GM18498 (cell line): Measurements from ENCODE around the gene SF3A1.
A peak's percentile ranks its signal among the peaks of the same experiment; 100 is the strongest.

ENCODE experiments used
- ATAC-seq: cut with Tn5 transposase; IDR thresholded peaks from one replicate; pipeline ENCODE4 v1.9.1; 2021; ENCODE audit warnings: mild to moderate bottlenecking, moderate library complexity; ENCODE audit not compliant: unreplicated experiment

Gene SF3A1

DNA sequence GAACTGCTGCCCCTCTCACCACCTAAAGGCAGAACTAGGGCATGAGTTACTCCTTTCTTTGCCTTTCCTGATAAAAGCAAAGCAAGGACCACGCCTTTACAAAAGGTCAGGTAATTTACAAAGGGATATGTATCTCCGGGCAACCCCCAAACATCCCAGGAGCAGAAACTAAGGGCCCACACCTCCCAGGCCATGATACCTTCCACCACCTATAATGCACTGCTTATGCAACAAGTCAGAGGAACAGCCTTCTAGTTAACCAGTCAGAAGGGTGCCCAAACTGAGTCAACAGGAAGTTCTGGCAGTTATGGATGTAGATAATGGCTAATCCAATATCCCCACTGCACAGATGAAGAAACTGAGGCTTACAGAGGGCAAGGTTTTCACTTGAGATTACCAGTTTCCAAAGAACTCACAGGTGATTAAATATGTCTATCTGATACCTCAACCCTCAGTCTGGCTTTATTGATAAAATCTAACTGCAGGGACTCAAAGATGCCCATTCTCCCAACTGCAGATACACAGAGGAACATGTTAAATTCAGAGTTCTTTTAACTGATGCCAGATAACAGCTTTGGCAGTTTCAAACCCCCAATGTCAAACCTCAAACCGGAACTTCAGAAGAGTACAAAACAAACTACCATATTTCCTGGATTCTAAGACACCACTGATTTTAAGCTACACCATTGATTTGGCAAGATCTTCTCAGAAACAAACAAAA lies 50.6 kb downstream of the SF3A1 start:
- no peak for ATAC-seq

DNA sequence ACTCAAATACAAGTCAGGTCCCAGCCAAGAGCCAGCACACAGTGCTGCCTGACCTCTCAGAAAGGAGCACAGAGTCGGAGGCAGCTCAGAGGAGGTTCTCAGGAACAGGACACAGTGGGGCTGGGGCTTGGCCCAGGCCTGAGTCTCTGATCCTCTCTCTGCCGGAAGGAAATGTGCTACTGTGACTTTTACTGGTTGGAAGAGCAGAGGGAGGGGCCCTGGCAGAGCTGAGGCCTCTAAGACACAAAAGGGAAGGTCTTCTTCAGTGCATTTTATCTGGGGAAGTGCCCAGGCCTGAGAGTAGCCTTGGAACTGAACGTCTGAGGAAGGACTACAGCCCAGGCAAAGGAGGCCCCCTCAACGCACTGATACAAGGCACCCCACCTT lies 51.2 kb downstream of the SF3A1 start:
- peak; percentile 39 for ATAC-seq

DNA sequence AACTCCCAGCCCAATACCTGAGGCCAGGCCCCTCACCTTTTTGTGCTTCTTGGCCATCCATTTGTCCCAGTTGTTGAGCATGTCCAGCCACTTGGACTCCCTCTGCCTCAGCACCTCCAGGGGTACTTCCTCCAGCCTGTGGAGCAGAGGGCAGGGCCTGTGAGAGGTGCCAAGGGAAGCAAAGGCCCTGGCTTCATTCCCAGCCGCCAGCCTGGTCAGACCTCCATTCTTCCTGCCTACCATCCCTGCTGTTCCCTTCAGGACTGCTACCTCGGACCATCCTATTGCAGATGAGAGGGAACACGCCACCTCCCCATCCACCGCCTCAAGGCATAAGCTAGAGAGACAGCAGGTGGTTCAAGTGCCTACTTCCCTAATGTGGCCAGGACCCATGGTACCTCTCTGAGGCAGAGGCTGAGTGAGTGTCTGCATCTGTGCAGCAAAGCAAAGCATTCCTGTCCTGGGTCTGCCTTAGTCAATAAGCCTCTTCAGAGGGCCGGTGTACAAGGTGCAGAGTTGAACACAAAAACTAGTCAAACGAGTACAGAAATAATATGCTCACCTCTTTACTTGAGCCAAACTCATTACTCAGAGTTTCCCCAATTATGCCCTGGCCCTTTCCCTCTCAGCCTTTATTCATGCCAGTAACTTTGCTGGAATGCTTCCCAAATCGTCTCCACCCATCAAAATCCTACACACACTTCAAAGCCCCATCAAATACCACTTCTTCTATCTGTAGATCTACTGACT lies 52.0 kb downstream of the SF3A1 start:
- no peak for ATAC-seq

DNA sequence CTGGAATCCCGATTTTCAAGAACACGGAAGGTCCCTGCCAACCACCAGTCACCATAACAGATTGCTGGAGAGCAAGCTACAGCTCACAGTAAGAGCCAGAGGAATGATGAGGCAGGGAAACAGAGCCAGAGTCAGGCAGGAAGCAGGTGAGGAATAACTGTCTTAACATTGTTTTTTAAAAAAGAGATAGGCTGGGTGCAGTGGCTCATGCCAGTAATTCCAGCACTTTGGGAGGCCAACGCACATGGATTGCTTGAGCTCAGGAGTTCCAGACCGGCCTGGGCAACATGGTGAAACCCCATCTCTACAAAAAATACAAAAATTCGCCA lies 53.9 kb downstream of the SF3A1 start:
- ATAC-seq = no peak

DNA sequence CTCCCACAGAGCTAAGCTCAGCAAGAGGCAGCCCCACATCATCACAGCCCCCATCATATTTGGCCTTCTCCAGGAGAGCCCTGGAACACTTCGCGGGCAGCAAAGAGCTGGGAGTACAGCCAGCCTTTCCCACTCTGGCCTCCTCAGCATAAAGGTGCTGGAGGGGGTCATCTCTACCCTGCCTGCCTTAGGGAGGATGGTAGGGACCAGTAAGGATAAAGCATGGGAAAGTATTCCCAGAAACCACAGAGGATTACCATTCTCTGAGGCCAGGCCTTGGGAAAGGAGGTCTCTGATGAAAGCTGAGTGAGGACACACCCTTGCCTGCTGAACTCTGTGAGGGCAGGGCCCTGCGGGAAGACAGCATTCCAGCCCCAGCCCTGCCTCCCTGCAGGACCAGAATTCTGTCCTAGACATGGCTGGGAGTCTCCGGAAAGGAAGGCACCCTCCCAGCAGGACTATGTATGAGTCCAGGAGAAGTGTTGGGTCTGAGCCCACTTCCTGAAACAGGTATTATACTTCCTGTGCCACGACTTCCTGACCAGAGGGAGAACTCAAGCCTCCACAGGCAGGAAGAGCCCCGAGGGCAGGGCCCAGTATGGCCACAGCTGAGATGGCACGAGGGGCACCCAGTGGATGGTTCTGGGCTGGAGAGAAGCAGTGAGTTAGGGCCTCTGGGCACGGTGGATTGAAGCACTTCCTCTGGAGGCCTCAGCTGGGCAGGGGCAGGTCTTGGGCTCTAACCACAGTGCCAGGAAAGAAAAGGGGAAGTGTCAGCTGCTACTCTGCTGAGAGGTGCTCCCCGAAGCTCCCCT lies 54.5 kb downstream of the SF3A1 start:
- no peak for ATAC-seq

DNA sequence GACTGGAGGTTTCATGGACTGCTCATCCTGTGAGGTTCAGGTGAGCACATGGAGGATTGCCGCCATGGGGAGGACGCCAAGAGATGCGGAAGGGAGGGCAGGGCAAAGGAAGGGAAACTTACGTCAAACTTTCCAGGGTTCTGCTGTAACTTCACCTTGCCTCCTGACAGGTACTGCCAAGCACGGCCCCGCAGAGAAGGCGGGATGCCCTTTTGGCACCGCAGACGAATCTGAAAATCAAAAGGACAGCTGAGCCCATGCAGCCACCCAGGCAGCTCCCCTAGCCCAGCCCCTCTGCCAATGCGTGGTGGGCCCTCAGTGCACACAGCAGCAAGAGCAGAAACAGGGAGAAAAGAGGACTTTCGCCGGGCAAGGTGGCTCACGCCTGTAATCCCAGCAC lies 57.4 kb downstream of the SF3A1 start:
- no peak for ATAC-seq

DNA sequence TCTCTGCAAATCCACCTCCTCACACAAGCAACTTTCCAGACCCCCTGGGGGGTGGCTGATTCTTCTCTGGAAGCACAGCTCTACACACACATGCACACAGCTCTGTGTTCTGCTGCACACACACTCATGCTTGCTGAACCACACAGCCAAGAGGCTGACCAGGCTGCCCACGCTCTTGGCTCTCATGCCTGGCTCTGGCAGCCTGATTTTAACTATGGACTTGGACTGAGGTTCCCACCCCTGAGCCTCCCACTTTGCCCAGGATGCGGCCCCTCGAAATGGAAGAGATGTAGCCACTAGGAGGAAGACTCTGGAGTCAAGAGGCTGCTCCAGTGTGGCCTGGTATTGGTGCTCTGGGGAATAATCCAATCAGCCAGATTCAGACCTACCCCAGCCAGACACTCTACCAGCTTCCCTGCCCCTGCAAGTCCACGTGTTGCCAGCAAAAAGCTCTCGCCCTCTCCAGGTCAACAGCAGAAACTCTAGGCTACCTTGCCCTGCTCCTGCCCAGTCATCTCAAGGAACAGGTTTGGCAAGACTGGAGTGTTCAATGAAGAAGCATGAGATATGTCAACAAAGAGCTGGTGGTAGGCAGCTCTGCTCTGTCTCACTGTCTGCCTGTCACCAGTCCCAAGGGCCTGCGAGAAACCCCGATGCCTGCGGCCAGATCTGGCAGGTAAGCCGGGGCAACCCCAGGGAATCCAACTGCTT lies 58.5 kb downstream of the SF3A1 start:
- no peak for ATAC-seq

DNA sequence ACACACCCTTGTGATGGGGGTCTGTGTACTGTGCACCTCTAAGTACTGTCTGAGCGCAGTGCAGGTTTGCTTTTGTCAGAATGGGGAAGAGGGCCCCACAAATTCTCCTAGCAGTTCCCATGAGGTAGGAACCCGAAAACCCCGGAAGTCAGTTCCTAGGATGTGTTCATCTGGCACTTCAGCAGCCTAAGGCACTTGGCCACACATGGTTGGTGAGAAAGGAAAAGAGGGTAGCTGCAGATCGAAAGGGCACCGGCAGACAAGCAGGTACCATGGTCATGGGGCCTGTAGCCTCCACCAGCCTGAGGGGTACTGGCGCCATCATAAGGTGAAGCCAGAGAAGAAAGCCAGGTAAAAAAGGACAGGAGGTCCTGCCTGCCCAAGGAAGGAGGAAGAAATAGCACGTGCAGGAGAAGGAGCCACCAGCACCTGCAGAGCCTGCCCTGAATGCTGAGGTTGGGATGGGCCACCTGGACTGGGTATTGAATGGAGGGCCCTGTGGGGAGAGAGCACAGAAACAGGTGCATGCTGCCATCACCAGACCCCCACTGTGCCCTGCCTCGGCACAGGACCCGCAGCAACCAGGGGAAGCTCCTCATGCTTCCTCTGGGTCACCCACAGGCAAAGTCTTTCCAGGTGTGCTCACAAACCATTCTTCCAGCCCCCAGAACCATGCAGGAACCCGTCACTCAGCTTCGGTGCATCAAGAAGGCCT lies 59.3 kb downstream of the SF3A1 start:
- ATAC-seq = no peak

DNA sequence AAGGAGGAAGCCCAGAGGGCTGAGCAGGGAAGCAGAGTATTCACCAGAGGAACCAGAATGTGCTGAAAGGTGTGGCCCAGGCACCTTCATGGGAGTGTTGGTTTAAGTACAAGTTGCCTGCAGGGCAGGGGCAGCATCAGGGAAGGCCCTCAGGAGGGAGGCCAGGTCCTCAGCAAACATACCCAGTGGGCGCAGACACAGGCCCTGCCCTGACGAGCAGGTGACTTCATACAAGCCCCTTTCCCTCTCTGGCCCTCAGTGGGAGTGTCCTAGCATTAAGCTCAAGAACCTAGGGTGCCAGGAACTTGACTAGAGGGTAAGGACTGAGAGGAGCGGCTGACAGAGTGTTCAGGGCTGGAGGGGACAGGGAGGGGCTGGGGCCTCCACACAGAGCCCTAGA lies 59.9 kb downstream of the SF3A1 start:
- ATAC-seq = no peak

DNA sequence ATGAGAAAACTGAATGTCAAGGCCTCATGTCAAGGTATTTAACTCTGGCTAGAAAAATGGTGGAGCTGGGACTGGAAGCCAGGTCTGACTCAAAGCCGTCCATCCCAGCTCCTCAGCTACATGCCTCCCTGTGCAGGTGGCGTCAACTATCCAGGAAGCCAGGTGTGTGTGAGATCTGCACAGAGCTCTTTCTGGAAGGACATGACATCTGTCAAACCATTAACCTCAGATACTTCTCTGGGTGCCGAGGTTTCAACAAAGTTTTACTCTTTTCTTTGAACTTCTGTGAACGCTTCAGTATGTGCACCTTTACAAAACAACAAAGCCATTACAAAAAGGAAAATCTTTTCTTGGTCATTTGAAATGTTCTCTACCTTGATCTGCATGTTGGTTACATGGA lies 60.4 kb downstream of the SF3A1 start:
- no peak for ATAC-seq

DNA sequence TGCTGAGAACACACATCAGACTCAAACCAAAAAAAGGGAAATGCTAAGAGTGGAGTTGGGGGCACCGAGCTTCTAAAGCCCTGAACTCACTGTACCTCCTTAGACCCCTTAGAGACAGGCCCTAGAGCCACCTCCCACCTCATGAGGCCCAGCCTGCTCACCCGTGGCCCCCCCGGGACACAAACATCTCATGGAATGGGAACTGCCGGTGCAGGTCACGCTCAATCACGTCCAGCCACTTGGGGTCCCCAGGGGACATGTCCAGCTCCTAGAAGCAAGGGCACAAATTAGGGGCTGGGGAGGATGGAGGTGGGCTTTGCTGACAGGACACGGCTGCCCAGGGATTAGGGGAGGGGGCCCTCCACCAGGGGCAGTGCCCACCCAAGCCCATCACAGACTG lies 61.1 kb downstream of the SF3A1 start:
- no peak for ATAC-seq

DNA sequence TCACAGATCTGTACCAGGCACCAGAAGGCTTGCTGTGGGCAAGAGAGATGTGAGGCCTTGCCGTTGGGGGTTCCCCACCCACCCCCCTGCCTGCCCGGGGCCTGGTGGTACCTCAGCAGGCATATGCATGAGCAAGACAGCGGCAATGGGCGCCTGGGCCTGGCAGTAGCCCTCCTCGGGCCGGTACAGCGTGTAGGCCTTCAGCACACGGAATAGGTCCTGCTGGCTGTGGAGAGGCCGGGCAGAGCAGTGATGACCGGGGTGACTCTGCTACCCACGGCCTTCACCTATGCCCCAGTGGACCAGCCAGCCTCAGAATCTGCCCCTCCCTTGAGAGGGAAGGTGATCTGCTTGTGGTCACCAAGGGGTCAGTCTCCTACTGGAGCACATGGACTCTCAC lies 61.9 kb downstream of the SF3A1 start:
- ATAC-seq = no peak

DNA sequence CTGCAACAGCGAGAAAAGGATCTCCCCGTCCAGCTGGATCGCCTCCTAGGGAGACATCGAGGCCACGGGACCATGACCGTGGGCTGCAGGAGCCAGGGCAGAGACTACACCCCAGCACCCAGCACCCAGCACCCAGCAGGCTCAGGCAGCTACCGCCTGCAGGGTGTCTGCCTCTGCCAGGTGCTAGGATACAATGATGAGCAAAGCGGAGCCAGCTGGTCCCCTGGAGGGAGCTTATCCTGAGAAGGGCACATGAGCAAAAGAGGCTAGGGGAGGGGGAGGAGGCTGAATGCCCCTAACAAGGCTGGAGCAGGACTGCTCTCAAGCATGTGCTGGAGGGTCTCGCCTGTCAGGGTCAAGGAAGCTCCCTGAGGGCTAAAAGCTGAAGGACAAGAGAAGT lies 62.6 kb downstream of the SF3A1 start:
- ATAC-seq = no peak

DNA sequence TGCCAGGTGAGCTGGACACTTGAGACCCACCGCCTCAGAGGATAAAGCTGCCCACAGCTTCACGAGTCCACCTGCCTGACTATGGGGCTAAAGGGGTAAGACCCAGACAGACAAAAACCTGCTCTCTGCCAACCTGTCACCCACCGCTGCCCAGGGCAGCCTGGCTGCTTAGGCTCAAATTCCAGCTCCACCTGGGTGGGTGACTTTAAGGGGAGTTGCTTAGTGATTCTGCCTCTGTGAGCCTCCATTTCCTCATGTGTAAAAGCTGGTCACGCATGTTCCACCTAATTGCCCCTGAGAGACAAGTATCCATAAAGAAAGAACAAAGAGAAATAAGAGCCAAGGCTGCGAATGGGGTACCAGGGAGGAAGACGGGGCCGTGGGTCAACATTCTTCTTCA lies 63.7 kb downstream of the SF3A1 start:
- no peak for ATAC-seq

DNA sequence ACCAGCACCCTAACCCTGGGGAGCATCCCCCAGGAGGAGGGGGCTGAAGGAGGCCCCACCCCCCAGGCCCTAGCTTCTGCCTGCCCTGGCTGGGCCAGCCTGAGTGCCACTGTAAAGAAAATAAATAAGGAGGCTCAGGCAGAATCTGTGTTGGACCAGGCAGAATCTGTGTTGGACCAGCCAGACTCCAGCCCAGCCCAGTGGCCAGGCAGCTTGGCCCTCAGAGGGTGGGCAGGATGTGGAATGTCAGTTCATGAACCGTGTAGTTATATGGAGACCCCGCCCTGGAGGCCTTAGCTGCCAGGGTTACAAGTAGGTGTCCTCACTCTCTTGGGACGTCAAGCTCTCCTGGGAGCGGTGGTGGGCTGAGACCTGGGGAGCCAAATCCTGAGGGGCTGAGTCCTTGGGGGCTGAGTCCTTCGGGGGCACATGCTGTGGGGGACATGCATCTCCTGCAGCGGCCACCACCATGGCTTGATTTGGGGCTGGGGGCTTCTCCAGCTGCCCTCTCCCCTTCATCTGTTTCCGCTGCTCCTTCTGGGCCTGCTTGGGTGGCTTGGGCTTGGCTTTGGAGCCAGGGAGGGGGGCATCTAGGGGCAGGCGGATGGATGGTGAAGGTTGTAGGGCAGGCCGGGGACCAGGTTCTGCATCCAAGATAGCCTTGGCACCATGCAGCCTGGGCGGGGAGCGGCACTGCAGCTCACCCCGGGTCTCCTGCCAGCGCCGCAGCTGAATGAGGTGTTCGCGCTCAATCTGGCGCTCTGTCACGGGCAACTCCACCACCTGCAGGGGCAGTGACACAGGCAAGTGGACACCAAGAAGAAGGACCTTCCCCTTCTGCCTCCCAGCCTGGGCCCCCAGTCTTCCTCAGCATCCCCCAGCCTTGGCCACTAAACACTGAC lies 64.4 kb downstream of the SF3A1 start:
- no peak for ATAC-seq

DNA sequence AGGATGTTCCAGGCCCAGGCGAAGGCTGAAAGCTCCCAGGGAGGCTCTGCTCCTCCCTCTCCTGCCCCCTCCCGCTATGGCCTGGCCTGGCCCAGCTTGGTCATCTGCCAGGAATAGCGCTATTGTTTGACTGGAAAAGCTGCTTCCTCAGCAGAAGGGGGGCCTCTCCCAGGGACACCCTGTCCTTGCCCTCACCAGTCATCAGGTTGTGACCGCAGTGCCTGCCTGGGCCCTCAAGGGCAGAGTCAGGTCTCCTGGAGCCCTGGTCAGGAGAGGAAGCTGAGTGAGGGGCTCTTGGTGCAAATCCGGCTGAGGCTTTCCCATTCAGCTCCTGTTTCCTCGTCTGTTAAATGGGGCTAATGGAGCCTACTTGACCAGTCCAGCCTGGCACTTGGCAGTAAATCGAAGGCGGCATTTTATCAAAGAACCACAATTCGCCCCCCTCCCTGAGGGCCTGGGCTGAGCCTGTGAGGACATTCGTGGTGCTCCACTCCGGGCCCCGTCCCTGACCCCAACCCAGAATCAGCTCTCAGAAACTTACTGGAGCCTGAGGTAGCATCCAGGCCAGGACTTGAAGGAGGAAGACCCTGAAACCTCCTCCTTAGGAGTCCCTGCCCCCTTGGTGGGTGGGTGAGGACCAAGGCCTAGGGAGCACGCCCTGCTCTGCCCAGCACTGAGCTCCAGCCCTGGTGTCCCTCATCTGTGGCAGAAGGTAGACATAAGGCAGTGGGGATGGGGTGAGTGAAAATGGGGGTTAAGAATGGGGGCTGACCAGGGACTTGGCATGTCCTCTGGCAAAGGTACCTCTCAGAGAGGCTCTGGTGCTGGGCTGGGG lies 65.4 kb downstream of the SF3A1 start:
- ATAC-seq = no peak

DNA sequence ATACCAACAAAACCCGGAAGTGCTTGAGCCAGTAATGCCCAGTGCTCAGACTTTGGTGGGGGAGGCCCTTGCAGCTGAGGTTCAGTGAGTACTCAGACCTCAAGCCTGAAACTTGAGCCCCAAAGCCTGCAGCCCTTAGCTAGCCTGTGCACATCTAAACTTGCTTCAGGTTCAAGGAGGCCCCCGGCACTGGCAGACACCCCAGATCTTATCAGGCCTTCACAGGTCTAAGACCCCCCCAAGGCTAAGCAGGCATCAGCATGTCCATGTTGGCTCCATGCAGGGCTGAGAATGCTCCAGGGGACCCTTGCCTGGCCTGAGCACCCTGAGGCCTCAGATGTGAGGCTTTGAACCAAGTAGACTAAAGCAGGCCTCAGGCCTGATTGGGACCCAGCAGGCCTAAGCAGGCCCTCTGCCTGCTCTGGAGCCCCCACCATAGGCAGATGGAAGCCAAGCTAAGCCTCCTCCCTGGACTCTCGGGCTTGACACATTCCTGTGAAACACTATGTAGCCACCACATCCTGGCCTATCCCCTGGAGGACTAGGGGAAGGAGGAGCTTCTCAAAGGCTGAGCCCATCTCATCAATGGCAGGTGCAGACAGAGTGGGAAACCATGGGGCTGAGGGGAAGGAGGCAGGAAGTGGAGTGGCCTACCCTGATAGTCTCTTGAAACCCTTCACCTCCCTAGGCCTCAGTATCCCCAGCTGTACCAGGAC lies 66.2 kb downstream of the SF3A1 start:
- peak; percentile 10 for ATAC-seq

DNA sequence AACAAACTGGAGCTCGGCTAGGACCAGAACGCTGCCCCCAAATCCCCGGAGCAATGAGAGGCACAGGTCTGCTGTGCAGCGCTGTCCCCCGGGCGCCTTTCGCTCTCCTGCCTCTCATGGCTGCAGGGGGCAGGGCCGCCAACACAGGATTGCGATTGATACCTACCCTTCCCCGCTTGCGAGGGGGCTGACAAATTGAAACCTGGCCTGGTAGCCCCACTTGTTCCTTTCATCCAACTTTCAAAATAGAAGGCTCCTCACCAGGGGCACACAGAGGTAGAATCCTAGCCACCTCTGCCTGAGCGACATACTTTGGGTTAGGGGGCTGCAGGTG lies 66.7 kb downstream of the SF3A1 start:
- peak; percentile 20 for ATAC-seq
